Measurements from ENCODE around the gene BIRC5.

BIRC5 gene

GRCh38 chr17:78257810-78258322 is 43.8 kb downstream of the BIRC5 start:
- peak; percentile 22 for DNase-seq

GRCh38 chr17:78258323-78259191 is 44.5 kb downstream of the BIRC5 start:
- peak; percentile 70 for DNase-seq

DNA sequence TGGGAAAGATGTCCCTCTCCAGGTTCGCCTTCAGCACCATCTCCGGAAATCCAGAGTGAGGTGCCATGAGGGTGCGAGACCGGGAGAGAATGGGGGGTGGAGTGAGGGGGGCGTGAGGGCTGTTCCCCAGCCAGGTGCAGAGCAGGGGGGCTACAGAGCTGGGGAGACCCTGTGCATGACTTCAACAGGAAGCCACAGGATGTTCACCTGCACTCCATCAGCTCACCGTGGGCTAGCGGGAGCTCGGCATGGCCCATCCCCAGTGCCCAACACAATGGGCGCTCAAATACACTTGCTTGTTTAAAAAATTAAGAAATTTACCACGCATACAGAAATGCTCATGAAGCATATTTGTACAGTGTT is 45.1 kb downstream of the BIRC5 start:
- no peak for DNase-seq

DNA sequence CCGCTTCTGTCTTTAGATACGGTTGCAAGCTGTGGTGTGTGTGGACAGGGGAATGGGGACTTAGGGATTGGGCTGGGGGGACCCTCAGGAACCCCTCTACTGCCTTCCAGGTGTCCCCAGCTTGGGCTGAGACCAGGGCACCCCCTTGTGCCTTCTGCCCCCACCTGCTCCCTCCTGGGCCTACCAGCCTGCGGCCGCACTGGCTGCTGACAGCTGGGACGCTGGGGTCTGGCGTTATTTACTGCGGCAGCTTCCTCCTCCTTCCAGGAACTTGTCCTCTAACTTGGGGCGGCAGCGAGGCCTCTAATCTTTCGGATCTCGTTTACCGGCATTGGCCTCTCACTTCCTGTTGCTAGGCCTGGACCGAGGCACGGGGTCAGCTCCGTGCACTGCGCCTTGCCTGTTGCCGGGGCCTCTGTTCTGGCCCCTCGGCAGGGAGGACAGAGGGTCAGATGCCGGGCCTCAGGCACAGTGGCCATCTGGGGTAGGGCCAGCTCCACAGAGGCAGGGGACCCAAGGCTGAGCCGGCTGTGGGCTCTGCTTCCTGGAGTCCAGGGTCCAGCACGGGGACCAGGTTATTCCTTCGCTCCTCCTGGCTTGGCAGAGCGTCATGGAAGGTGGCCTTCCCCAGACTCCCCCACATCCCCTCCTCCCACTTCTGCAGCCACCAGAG is 49.1 kb downstream of the BIRC5 start:
- peak; percentile 70 for DNase-seq

GRCh38 chr17:78263736-78264340 is 49.8 kb downstream of the BIRC5 start:
- DNase-seq, result no peak

GRCh38 chr17:78264590-78264989 is 50.5 kb downstream of the BIRC5 start:
- DNase-seq, result no peak

DNA sequence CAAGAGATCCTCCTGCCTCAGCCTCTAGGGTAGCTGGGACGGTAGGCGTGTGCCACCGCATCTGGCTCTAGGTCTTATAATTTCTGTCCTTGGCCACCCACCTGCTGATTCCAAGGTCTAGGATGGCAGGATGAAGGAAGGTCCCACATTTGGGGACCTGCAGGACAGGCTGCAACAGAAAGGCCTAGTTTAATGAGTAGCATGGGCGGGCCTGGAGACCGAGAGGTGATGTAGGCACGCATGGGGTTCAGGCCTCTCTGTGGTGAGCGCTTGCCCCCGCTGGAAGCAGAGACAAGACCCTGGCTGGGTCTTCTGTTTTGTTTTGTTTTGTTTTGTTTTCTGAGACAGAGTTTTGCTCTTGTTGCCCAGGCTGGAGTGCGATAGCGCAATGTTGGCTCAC is 51.1 kb downstream of the BIRC5 start:
- no peak for DNase-seq

GRCh38 chr17:78266231-78266631 is 52.2 kb downstream of the BIRC5 start:
- no peak for DNase-seq

DNA sequence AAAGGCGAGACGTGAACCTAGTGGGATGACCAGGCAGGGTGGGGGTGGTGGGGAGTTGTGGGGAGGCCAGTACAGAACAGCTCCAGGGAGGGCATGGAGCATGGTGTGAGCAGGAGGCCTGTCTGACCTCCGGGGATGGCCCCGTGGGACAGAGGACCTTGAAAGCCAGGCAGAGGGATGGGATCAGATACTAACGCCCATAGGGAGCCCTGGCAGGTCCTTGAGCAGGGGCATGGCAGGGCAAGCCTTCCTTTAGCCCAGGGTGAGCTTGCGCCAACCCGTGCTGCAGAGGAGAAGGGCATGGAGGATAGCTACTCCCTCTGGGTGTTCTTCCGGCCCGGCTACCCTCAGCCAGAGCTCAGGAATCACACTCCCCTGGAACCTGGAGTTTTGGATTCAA is 52.7 kb downstream of the BIRC5 start:
- DNase-seq, result no peak

DNA sequence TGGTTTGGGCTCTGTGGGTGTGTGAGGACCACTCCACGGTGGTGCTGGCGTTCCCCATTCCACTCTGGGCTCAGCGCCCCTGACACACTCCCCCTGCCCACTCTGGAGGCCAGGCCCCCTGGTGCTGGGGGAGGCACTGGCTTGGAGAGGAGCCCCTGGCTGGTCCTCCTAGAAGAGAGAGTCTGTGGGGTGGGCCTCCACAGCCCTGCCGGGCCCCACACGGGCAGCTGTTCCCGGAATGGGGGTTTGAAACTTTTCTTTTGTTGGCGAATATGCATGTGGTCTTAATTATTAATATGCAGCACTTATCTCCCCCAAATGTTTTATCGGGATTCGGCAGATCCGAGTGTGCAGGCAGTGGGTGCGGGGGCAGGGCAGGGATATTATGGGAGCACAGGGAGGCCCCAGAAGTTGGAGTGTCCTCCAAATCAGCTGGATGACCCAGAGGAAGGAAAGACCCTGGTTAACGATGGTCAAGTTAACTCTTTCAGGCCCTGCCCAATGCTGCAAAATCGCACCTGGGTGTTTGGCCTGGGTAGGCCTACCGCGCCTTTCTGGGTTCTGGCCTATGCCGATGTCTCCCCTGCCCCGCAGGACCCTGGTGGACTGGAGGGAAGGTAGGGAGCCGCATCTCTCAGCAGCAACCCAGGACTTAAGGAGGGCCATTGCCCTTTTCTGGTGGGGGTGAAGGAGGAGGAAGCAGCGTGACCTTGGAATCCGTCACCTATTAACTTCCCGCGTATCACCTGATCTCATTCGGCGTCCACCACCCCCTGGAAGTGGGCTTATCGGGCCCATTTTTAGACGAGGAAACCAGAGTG is 53.4 kb downstream of the BIRC5 start:
- no peak for DNase-seq

- DNase-seq, result no peak
Observed at GRCh38 chr17:78268191-78268874, 54.3 kb downstream of the BIRC5 start.

GRCh38 chr17:78268951-78269905 is 55.2 kb downstream of the BIRC5 start:
- DNase-seq, result no peak

GRCh38 chr17:78269955-78270381 is 55.9 kb downstream of the BIRC5 start:
- DNase-seq, result no peak

GRCh38 chr17:78271419-78272170 is 57.5 kb downstream of the BIRC5 start:
- no peak for DNase-seq

DNA sequence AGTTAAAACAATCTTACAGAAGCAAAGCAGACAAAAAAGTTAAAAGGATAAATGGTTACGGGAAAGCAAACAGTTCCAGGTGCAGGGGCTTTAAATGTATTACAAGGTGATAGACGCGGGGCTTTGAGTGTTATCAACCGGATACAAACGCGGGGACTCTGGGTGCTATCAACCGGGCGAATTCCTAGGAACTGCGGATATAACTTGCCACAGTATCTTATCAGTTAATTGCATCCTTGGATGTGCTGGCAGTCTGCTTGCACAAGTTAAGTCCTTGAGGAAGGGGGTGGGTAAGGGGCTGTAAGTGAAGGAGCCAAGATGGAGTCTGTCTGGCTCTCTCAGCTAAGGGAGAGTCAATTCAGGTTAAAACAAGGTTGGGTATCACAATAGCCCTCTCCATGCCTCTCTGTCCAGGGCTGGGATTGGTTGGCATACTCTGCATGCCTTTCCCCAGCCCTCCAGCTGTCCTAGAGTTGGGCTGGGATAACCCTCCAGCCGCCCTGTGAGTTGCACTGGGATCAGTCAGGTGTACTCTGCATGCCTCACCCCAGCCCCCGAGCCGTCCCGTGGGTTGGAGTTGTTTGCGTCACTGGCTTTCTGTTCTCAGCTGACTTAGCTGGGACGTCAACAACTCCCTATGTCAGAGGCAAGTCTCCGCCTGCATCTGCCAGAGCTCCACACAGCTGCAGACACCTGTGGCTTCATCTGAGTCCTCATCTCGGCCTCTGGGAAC is 58.3 kb downstream of the BIRC5 start:
- DNase-seq, result peak; percentile 66

DNA sequence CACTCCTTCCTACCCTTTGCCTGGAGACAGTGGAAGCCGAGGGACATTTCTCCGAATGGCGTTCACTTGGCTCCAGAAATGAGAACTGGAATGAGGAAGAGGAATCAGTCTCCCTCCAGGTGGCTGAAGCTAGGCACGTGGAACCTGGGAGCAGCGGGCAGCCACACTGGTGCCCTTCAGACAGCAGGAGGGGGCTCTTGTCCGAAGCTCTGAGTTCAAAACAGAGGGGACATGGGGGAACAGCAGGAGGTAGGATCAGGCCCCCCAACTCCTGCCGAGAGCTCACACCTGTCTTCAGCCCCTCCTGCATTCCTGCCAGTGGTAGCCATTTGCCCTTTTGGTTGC is 58.8 kb downstream of the BIRC5 start:
- no peak for DNase-seq

DNA sequence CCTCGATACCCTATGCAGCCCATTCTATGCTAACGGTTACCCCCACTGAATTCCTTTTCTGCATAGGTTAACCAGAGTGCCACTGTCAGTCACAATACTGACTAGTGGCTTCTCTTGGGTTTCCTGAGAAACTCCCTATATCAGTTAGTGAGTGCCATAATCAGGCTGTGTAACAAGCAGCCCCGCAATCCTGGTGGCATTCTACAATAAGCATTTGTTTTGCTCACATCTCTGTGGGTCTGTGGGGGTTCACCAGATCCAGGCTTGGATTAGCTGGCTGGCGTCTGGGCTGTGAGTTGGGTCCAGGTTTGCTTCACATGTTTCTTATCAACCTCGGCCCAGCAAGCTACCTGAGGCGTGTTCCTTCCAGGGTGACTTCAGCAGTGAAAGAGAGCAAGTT is 59.8 kb downstream of the BIRC5 start:
- no peak for DNase-seq
